SK-N-SH (cell line): ENCODE data around the gene SETD4.

Source experiments
- CHD2 ChIP-seq: fragments of 150-350 bp; IDR thresholded peaks from 2 replicates; pipeline ENCODE4 v1.6.1; 2018; ENCODE audit warnings: low read length; ENCODE audit not compliant: partially characterized antibody
- CTCF ChIP-seq: fragments of 200-600 bp; sonication (generic); IDR thresholded peaks from 2 replicates; pipeline ENCODE4 v1.6.1; 2017; ENCODE audit warnings: antibody characterized with exemption, mild to moderate bottlenecking, moderate library complexity
- EP300 ChIP-seq, 2 experiments: IDR thresholded peaks; 2 replicates each; pipeline versions ENCODE4 v1.4.0 to v1.6.1; 2012; ENCODE audit warnings: borderline replicate concordance in 1 of 2, low read depth in 1 of 2, low read length in 1 of 2
- SMC3 ChIP-seq: IDR thresholded peaks from 2 replicates; pipeline ENCODE4 v1.6.1; 2012; ENCODE audit warnings: low read depth, low read length, improper control_type of control experiment
- TAF1 ChIP-seq: IDR thresholded peaks from 2 replicates; pipeline ENCODE4 v1.6.1; 2012; ENCODE audit warnings: low read depth, mild to moderate bottlenecking, low read length, moderate library complexity, borderline replicate concordance

DNA sequence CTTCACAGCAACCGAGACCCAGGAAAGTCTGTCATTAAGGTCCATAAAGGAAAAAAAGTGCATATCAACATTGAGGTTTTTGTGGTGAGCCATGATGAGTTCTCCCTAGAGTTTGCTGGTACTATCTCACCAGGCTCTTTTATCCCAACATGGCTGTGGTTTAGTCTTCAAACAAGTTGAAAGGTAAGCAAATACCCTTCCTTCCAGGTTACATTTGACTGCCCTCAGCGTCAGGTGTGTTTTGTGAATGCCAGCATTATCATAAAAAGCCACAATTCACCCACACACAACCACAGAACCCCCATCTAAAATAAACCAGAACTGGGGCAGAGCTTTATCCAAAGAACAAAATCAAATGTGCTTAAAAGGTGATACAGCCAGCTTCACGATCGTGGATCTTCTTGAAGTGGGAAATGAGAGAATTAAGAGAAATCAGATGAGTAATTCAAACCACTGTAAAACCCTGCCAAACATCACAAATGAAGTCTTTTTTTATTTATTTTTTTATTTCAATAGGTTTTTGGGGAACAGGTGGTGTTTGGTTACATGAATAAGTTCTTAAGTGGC, 64.7 kb downstream of the SETD4 start:
- TF ChIP-seq CTCF, result no peak
- no peak for TF ChIP-seq CHD2
- TF ChIP-seq SMC3, result no peak
- no peak for TF ChIP-seq EP300 (IDR thresholded peaks at IDR 0.05; ENCODE audit: borderline replicate concordance in 1 of 2, low read depth in 1 of 2, low read length in 1 of 2)
- TF ChIP-seq TAF1, result no peak
